Lower leg skin (tissue), 4 donors: ENCODE data around the gene ANGPTL2. TPM values are rescaled to one million over a fixed set of nuclear protein-coding genes. Genes with fewer than 3 reads are reported as not detected.

Source experiments
- DNase-seq, 2 donors: peaks; one replicate each; pipeline ENCODE4 v3.0.0-alpha.2; 2019; ENCODE audit warnings: low spot score in 2 of 2
- H3K4me3 ChIP-seq: fragments of 200-600 bp; sonication (generic); 2 replicates; pipeline ENCODE4 v1.5.1; 2017; ENCODE audit warnings: mild to moderate bottlenecking, low read depth; ENCODE audit not compliant: poor library complexity, severe bottlenecking
- CTCF ChIP-seq, 3 donors: fragments of 450-650 bp; IDR thresholded peaks; one replicate each; pipeline ENCODE4 v1.5.1; 2016; ENCODE audit warnings: antibody characterized with exemption in 3 of 3, mild to moderate bottlenecking in 3 of 3, moderate library complexity in 2 of 3
- POLR2A ChIP-seq, 2 donors: fragments of 450-650 bp; IDR thresholded peaks; one replicate each; pipeline ENCODE4 v1.6.1; 2016 to 2017; ENCODE audit warnings: antibody characterized with exemption in 2 of 2, mild to moderate bottlenecking in 1 of 2, moderate library complexity in 1 of 2
- WGBS, 2 donors: methylation state at CpG; one replicate each; pipeline ENCODE4 v1.1.5; 2018; 5-methylcytosine and 5-hydroxymethylcytosine counted together
- intact Hi-C: fragments of 100-400 bp; cut with DNase I; formaldehyde crosslinking; loops from one replicate; pipeline ENCODE4 v1.15.0; 2023; ENCODE audit warnings: low total_unique reads
- total RNA-seq, 4 donors: library from RNA; depleted of rRNA; stranded (reverse); fragments of >200 nt; gene quantifications; one replicate each; pipeline ENCODE4 v1.1.0, GENCODE V29; 2016

Gene ANGPTL2
- total RNA-seq, 4 donors from 2014 or later, result 10.5 to 37.8 (median 18.5) TPM

- no peak for DNase-seq
- intact Hi-C loops, result no loop called here
- TF ChIP-seq POLR2A (IDR thresholded peaks at IDR 0.05) (no peak), CTCF (IDR thresholded peaks at IDR 0.05) (no peak)
- H3K4me3 ChIP-seq, result no peak overlapping the region
- 30 to 36% methylated on average over 2 of the region's 2 CpGs for WGBS, 2 donors
Measured at GRCh38 chr9:127075624-127076372, 46.6 kb downstream of the ANGPTL2 start.

GRCh38 chr9:127074561-127075548 is 47.6 kb downstream of the ANGPTL2 start:
- intact Hi-C loops, result no loop called here
- WGBS, 2 donors, result 68 to 80% methylated on average over 4 of the region's 4 CpGs
- DNase-seq, result peak in 1 of 2 donors; percentile 36
- TF ChIP-seq POLR2A (IDR thresholded peaks at IDR 0.05) (no peak), CTCF (IDR thresholded peaks at IDR 0.05) (no peak)
- H3K4me3 ChIP-seq, result no peak overlapping the region

- H3K4me3 ChIP-seq, result no peak overlapping the region
- intact Hi-C loops, result no loop called here
- TF ChIP-seq CTCF (IDR thresholded peaks at IDR 0.05), result no peak
- TF ChIP-seq POLR2A (IDR thresholded peaks at IDR 0.05), result no peak
- 48 to 76% methylated on average over 5 of the region's 5 CpGs for WGBS, 2 donors
- no peak for DNase-seq
Measured at GRCh38 chr9:127067603-127068220, 54.7 kb downstream of the ANGPTL2 start.

- DNase-seq, result no peak
- TF ChIP-seq CTCF (IDR thresholded peaks at IDR 0.05) (no peak), POLR2A (IDR thresholded peaks at IDR 0.05) (no peak)
- no peak overlapping the region for H3K4me3 ChIP-seq
- WGBS, 2 donors, result 92 to 95% methylated on average over 2 of the region's 2 CpGs
- intact Hi-C loops, result no loop called here
Measured at GRCh38 chr9:127066851-127067136, 55.6 kb downstream of the ANGPTL2 start.

- WGBS, 2 donors, result 88 to 92% methylated on average over 9 of the region's 9 CpGs
- intact Hi-C loops, result no loop called here
- no peak for DNase-seq
- no peak overlapping the region for H3K4me3 ChIP-seq
- no peak for TF ChIP-seq POLR2A (IDR thresholded peaks at IDR 0.05)
- TF ChIP-seq CTCF (IDR thresholded peaks at IDR 0.05), result no peak
Measured at GRCh38 chr9:127066060-127066850, 56.2 kb downstream of the ANGPTL2 start.
